GM19193 (cell line): Measurements from ENCODE around the gene ANKRD44.

ENCODE experiments used
- POLR2A ChIP-seq: IDR thresholded peaks from 4 replicates; pipeline ENCODE4 v1.6.1; 2011; ENCODE audit not compliant: insufficient read depth, insufficient read length; ENCODE audit errors: extremely low read depth

ANKRD44 gene

GRCh38 chr2:197240421-197241041 is 70.0 kb downstream of the ANKRD44 start:
- TF ChIP-seq POLR2A: no peak

- TF ChIP-seq POLR2A: no peak
These were observed 71.1 kb downstream of the ANKRD44 start for GRCh38 chr2:197239434-197239833.

GRCh38 chr2:197238043-197238365 is 72.6 kb downstream of the ANKRD44 start:
- TF ChIP-seq POLR2A: no peak

GRCh38 chr2:197237291-197238042 is 73.1 kb downstream of the ANKRD44 start:
- TF ChIP-seq POLR2A: no peak

- no peak for TF ChIP-seq POLR2A
These were observed 73.8 kb downstream of the ANKRD44 start for GRCh38 chr2:197236816-197237215.

- no peak for TF ChIP-seq POLR2A
These were observed 74.4 kb downstream of the ANKRD44 start for GRCh38 chr2:197236159-197236558.

GRCh38 chr2:197235711-197236110 is 74.9 kb downstream of the ANKRD44 start:
- TF ChIP-seq POLR2A: no peak

GRCh38 chr2:197234671-197235191 is 75.8 kb downstream of the ANKRD44 start:
- TF ChIP-seq POLR2A: no peak

- no peak for TF ChIP-seq POLR2A
These were observed 77.1 kb downstream of the ANKRD44 start for GRCh38 chr2:197233473-197233872.

- TF ChIP-seq POLR2A: no peak
These were observed 78.6 kb downstream of the ANKRD44 start for GRCh38 chr2:197232010-197232409.

- TF ChIP-seq POLR2A: no peak
These were observed 80.8 kb downstream of the ANKRD44 start for GRCh38 chr2:197229509-197230443.

- no peak for TF ChIP-seq POLR2A
These were observed 87.1 kb downstream of the ANKRD44 start for GRCh38 chr2:197223451-197223850.

GRCh38 chr2:197219636-197220035 is 90.9 kb downstream of the ANKRD44 start:
- TF ChIP-seq POLR2A: no peak

- TF ChIP-seq POLR2A: no peak
These were observed 93.0 kb downstream of the ANKRD44 start for GRCh38 chr2:197217541-197217940.

GRCh38 chr2:197216361-197216979 is 94.1 kb downstream of the ANKRD44 start:
- TF ChIP-seq POLR2A: peak; percentile 29
